Pancreas (tissue), 10 donors: ENCODE measurements around the gene GRM7. TPM values are rescaled to one million over a fixed set of nuclear protein-coding genes. Genes with fewer than 3 reads are reported as not detected.

Experiments
- ATAC-seq, 4 donors: fragments of 200-7000 bp; cut with Tn5 transposase; one replicate each; pipeline versions ENCODE4 v1.8.0 to v1.9.1; 2020; ENCODE audit warnings: mild to moderate bottlenecking in 4 of 4, moderate library complexity in 4 of 4
- DNase-seq, 6 donors: peaks; one replicate each; pipeline ENCODE4 v3.0.0-alpha.2; 2020
- FAIRE-seq: peaks from 2 replicates; lab custom pipeline; 2012; peaks lifted over from hg19 to GRCh38; lab: Jason Lieb, UNC
- H3K27ac ChIP-seq, 4 donors: fragments of 200-600 bp; sonication (generic); 1 replicate in 3 of 4; 2 replicates in 1 of 4; pipeline versions ENCODE4 v1.5.0 to v1.8.0; 2020
- H3K27me3 ChIP-seq, 4 donors: fragments of 200-600 bp; one replicate each; pipeline ENCODE4 v1.8.0; 2021
- H3K36me3 ChIP-seq, 3 donors: fragments of 200-600 bp; sonication (generic) in 1 of 3; one replicate each; pipeline versions ENCODE4 v1.5.0 to v1.8.0; 2020 to 2021
- H3K4me1 ChIP-seq, 3 donors: fragments of 200-600 bp; one replicate each; pipeline ENCODE4 v1.8.0; 2021
- H3K4me3 ChIP-seq, 4 donors: fragments of 200-600 bp; sonication (generic) in 2 of 4; one replicate each; pipeline versions ENCODE4 v1.5.0 to v1.8.0; 2020 to 2021
- H3K9me3 ChIP-seq, 4 donors: fragments of 200-600 bp; one replicate each; pipeline ENCODE4 v1.8.0; 2021
- WGBS, 2 donors: extraction: QIAGEN DNeasy Blood & Tissue Kit; methylation state at CpG; one replicate each; pipeline ENCODE4 v1.1.7; 2013; 5-methylcytosine and 5-hydroxymethylcytosine counted together
- intact Hi-C, 3 donors: fragments of 100-400 bp; cut with DNase I; formaldehyde crosslinking; loops; one replicate each; pipeline versions ENCODE4 v1.11.1 to v1.14.2; 2022
- polyA plus RNA-seq, 2 donors: library from polyadenylated mRNA; stranded (reverse); fragments of 200-250 nt; gene quantifications; one replicate each; pipeline ENCODE4 v1.2.3, GENCODE V29; 2013
- total RNA-seq, 6 donors: library from RNA; stranded (reverse); fragmentation: NEBNext Ultra II Directional in 4 of 6; extraction: Animal tissue kit (Norgen Biotek cat#: 25700) in 4 of 6; gene quantifications; one replicate each; pipeline versions ENCODE4 v1.2.1 to v1.2.4, GENCODE V29; 2021 to 2023
- TF ChIP-seq, protein P1 (sequence below), 4 donors: fragments of 200-600 bp; sonication (generic) in 3 of 4; IDR thresholded peaks; one replicate each; pipeline versions ENCODE4 v1.5.0 to v1.8.0; 2021; ENCODE audit warnings: antibody characterized with exemption in 4 of 4
- donor health status: healthy with polysubstance abuse.
- donor health status: DM: no; HTN: no; CAD: no; lungs with moderate emphysema.
- donor health status: DM: no; HTN: no; CAD: no.
- donor health status: control.
- donor health status: control.
- donor health status: Bipolar disorder and iron deficiency.
- donor health status: DM: yes; HTN: yes; CAD: no.
- donor health status: DM: no; HTN: no; CAD: no.
- donor health status: DM: no; HTN: no; CAD: no.
- donor health status: DM: yes; HTN: yes; CAD: no.

Gene GRM7
- total and polyA plus RNA-seq, 8 donors: 0.03 to 0.28 (median 0.18) TPM; not detected in 4

DNA sequence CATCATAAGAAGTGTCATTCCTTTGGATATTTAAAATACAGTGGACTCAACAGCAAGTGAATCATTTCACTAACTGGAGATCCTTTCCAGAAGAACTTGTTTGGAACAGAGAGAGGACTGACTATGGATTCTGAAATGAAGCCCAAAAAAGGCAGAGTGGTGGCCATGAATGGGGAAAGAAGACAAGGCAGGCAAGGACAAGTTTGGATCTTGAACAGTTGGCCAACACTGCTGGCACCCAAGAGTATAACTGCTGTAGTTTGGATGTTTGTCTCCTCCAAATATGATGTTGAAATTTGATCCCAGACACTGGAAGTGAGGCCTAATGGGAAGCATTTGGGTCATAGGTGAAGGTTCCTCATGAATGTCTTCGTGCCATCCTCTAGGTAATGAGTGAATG, 686.9 kb downstream of the GRM7 start:
- no peaks in the 10 kb centered on the region for H3K9me3 ChIP-seq
- ATAC-seq: no peak
- no peak for FAIRE-seq
- no peaks in the 10 kb centered on the region for H3K27me3 ChIP-seq
- no peaks in the 10 kb centered on the region for H3K36me3 ChIP-seq
- no peaks in the 10 kb centered on the region for H3K4me1 ChIP-seq
- 76 to 86% methylated on average over 1 of the region's 1 CpG for WGBS, 2 donors
- DNase-seq: no peak
- TF ChIP-seq, protein P1, sequence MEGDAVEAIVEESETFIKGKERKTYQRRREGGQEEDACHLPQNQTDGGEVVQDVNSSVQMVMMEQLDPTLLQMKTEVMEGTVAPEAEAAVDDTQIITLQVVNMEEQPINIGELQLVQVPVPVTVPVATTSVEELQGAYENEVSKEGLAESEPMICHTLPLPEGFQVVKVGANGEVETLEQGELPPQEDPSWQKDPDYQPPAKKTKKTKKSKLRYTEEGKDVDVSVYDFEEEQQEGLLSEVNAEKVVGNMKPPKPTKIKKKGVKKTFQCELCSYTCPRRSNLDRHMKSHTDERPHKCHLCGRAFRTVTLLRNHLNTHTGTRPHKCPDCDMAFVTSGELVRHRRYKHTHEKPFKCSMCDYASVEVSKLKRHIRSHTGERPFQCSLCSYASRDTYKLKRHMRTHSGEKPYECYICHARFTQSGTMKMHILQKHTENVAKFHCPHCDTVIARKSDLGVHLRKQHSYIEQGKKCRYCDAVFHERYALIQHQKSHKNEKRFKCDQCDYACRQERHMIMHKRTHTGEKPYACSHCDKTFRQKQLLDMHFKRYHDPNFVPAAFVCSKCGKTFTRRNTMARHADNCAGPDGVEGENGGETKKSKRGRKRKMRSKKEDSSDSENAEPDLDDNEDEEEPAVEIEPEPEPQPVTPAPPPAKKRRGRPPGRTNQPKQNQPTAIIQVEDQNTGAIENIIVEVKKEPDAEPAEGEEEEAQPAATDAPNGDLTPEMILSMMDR (IDR thresholded peaks at IDR 0.05): no peak
- H3K27ac ChIP-seq: no peak overlapping the region
- intact Hi-C loops: no loop called here
- H3K4me3 ChIP-seq: no peak overlapping the region

DNA sequence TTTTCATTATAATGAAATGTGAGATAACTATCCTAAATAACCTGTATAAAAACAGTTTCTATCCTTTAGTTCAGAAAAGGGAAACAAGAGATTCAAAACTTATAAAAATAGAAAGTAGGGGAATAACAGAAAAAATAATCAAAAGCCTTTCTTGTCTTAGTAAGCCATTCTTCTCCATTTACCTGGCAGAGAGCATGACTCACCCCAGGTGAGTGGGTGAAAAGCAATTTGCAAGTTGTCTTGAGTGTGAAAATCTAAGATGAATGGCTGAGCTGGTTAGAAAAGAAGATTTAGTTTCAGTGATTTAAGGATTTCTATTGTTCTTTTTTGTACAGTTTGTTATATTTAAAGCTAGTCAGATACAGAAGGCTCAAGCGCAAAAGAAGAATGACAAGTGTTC, 702.0 kb downstream of the GRM7 start:
- FAIRE-seq: no peak
- no peaks in the 10 kb centered on the region for H3K9me3 ChIP-seq
- TF ChIP-seq, protein P1 (IDR thresholded peaks at IDR 0.05): no peak
- WGBS, 2 donors: 93 to 95% methylated on average over 1 of the region's 1 CpG
- H3K27me3 ChIP-seq: no peaks in the 10 kb centered on the region
- H3K4me1 ChIP-seq: no peaks in the 10 kb centered on the region
- H3K27ac ChIP-seq: no peak overlapping the region
- H3K4me3 ChIP-seq: no peak overlapping the region
- intact Hi-C loops: no loop called here
- H3K36me3 ChIP-seq: no peaks in the 10 kb centered on the region
- no peak for DNase-seq
- ATAC-seq: no peak

DNA sequence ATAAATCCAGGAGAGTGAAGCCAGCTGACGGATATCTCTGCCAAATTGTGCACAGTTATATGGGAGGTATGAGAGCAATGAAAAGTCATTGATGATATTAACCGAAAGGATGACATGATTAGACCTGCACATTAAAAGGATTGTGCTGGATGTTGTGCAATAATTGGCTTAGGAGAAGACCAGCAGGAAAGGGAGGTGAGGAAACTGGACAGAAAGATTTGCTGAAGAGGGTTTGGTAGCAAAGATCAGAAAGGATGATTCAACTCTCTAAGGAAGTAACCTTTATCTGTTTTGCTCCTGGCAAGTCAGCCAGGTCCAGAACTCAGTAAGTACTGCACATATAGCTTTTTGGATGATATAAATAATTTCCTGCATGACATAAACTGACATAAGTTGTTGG, 704.7 kb downstream of the GRM7 start:
- FAIRE-seq (no peak), ATAC-seq (no peak), DNase-seq (no peak)
- no peaks in the 10 kb centered on the region for H3K36me3 ChIP-seq
- H3K27ac ChIP-seq: no peak overlapping the region
- no peak overlapping the region for H3K4me3 ChIP-seq
- no peaks in the 10 kb centered on the region for H3K27me3 ChIP-seq
- intact Hi-C loops: no loop called here
- 62 to 68% methylated on average over 2 of the region's 2 CpGs for WGBS, 2 donors
- no peaks in the 10 kb centered on the region for H3K4me1 ChIP-seq
- H3K9me3 ChIP-seq: no peaks in the 10 kb centered on the region
- TF ChIP-seq, protein P1 (IDR thresholded peaks at IDR 0.05): no peak

DNA sequence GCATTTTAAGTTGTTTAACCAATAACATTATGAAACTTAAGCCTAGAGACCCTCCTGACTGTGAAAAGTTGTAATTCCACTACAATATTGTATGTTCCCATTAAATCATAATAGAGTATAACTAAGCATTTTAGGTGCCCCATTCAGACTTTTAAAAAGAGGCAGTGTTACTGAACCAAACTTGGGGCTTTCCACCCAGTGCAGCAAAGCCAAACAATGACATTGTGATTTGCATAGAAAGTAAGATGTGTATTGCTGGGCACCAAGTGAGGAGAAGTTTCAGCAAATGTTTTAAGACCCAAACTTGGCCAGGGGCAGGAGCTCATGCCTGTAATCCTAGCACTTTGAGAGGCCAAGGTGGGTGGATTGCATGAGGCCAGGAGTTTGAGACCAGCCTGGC, 706.2 kb downstream of the GRM7 start:
- H3K4me3 ChIP-seq: no peak overlapping the region
- H3K27ac ChIP-seq: no peak overlapping the region
- H3K4me1 ChIP-seq: no peaks in the 10 kb centered on the region
- no peaks in the 10 kb centered on the region for H3K27me3 ChIP-seq
- no peak for FAIRE-seq
- TF ChIP-seq, protein P1 (IDR thresholded peaks at IDR 0.05): no peak
- H3K9me3 ChIP-seq: no peaks in the 10 kb centered on the region
- DNase-seq: no peak
- H3K36me3 ChIP-seq: no peaks in the 10 kb centered on the region
- ATAC-seq: no peak
- intact Hi-C loops: no loop called here

DNA sequence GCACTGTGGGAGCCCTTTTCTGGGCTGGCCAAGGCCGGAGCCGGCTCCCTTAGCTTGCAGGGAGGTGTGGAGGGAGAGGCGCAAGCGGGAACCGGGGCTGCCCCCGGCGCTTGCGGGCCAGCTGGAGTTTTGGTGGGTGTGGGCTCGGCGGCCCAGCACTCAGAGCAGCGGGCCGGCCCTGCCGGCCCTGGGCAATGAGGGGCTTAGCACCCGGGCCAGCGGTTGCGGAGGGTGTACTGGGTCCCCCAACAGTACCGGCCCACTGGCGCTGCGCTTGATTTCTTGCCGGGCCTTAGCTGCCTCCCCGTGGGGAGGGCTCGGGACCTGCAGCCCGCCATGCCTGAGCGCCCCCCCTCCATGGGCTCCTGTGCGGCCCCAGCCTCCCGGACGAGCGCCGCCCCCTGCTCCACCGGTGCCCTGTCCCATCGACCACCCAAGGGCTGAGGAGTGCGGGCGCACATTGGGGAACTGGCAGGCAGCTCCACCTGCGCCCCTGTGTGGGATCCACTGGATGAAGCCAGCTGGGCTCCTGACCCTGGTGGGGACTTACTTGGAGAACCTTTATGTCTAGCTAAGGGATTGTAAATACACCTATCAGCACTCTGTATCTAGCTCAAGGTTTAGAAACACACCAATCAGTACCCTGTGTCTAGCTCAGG, 707.7 kb downstream of the GRM7 start:
- no peaks in the 10 kb centered on the region for H3K36me3 ChIP-seq
- no peak for FAIRE-seq
- peak in 1 of 6 donors; percentile 54 for DNase-seq
- no peak for ATAC-seq
- H3K4me1 ChIP-seq: no peaks in the 10 kb centered on the region
- H3K27ac ChIP-seq: no peak overlapping the region
- TF ChIP-seq, protein P1 (IDR thresholded peaks at IDR 0.05): no peak
- H3K9me3 ChIP-seq: no peaks in the 10 kb centered on the region
- no peaks in the 10 kb centered on the region for H3K27me3 ChIP-seq
- no peak overlapping the region for H3K4me3 ChIP-seq
- intact Hi-C loops: no loop called here
- WGBS, 2 donors: 96 to 98% methylated on average over 23 to 34 of the region's 34 CpGs
